H9 (cell line): Measurements from ENCODE around the gene JAKMIP1. TPM values are rescaled to one million over a fixed set of nuclear protein-coding genes. Genes with fewer than 3 reads are reported as not detected.

ENCODE experiments used
- DNase-seq: peaks from one replicate; pipeline ENCODE4 v3.0.0-alpha.2; 2017
- H2AFZ ChIP-seq: one replicate; pipeline ENCODE4 v1.6.1; 2013; ENCODE audit warnings: mild to moderate bottlenecking, low read length, control low read depth, moderate library complexity
- H2AK5ac ChIP-seq: 2 replicates; pipeline ENCODE4 v1.6.1; 2013; ENCODE audit warnings: low read length, control low read depth, mixed read lengths; ENCODE audit not compliant: insufficient read length
- H2BK120ac ChIP-seq: one replicate; pipeline ENCODE4 v1.6.1; 2013; ENCODE audit warnings: low read depth, mild to moderate bottlenecking, low read length, control low read depth, inconsistent platforms; ENCODE audit not compliant: poor library complexity, severe bottlenecking
- H2BK12ac ChIP-seq: 2 replicates; pipeline ENCODE4 v1.6.1; 2013; ENCODE audit warnings: low read length, control low read depth, mixed read lengths, low read depth; ENCODE audit not compliant: insufficient read length
- H2BK15ac ChIP-seq: 2 replicates; pipeline ENCODE4 v1.6.1; 2013; ENCODE audit warnings: low read depth, low read length, control low read depth
- H2BK20ac ChIP-seq: one replicate; pipeline ENCODE4 v1.6.1; 2013; ENCODE audit warnings: low read depth, mild to moderate bottlenecking, low read length, control low read depth, inconsistent platforms; ENCODE audit not compliant: poor library complexity, severe bottlenecking
- H2BK5ac ChIP-seq: 2 replicates; pipeline ENCODE4 v1.6.1; 2013; ENCODE audit warnings: low read length, control low read depth, mixed read lengths; ENCODE audit not compliant: insufficient read length
- H3K14ac ChIP-seq: 2 replicates; pipeline ENCODE4 v1.6.1; 2013; ENCODE audit warnings: low read length, control low read depth; ENCODE audit not compliant: insufficient read depth
- H3K18ac ChIP-seq: 2 replicates; pipeline ENCODE4 v1.6.1; 2013; ENCODE audit warnings: low read depth, mild to moderate bottlenecking, mixed read lengths, low read length, control low read depth; ENCODE audit not compliant: insufficient read length
- H3K23ac ChIP-seq: 2 replicates; pipeline ENCODE4 v1.6.1; 2013; ENCODE audit warnings: low read length, control low read depth, mixed read lengths, low read depth; ENCODE audit not compliant: insufficient read length
- H3K23me2 ChIP-seq: 2 replicates; pipeline ENCODE4 v1.6.1; 2013; ENCODE audit warnings: low read depth, mild to moderate bottlenecking, mixed read lengths, low read length, control low read depth; ENCODE audit not compliant: insufficient read length, poor library complexity, severe bottlenecking
- H3K27ac ChIP-seq: 2 replicates; pipeline ENCODE4 v1.5.1; 2013; ENCODE audit warnings: low read length, control low read depth, mixed read lengths, low read depth; ENCODE audit not compliant: insufficient read length
- H3K27me3 ChIP-seq: 2 replicates; pipeline ENCODE4 v1.6.1; 2013; ENCODE audit warnings: low read length, control low read depth, inconsistent platforms; ENCODE audit not compliant: insufficient read depth
- H3K4ac ChIP-seq: 2 replicates; pipeline ENCODE4 v1.6.1; 2013; ENCODE audit warnings: low read depth, mild to moderate bottlenecking, control low read depth, inconsistent platforms, low read length, moderate library complexity
- H3K4me1 ChIP-seq: 2 replicates; pipeline ENCODE4 v1.6.1; 2013; ENCODE audit warnings: low read length, control low read depth, inconsistent platforms; ENCODE audit not compliant: insufficient read depth
- H3K4me2 ChIP-seq: 2 replicates; pipeline ENCODE4 v1.6.1; 2013; ENCODE audit warnings: low read length, control low read depth, mixed read lengths; ENCODE audit not compliant: insufficient read length, insufficient read depth
- H3K56ac ChIP-seq: 2 replicates; pipeline ENCODE4 v1.6.1; 2013; ENCODE audit warnings: low read depth, mild to moderate bottlenecking, mixed read lengths, low read length, control low read depth; ENCODE audit not compliant: insufficient read length
- H3K79me1 ChIP-seq: 2 replicates; pipeline ENCODE4 v1.6.1; 2013; ENCODE audit warnings: low read depth, mild to moderate bottlenecking, moderate library complexity, low read length, control low read depth, inconsistent platforms; ENCODE audit not compliant: insufficient read depth, poor library complexity, severe bottlenecking
- H3K79me2 ChIP-seq: 2 replicates; pipeline ENCODE4 v1.6.1; 2013; ENCODE audit warnings: low read length, control low read depth, inconsistent platforms; ENCODE audit not compliant: insufficient read depth
- H3K9ac ChIP-seq: 2 replicates; pipeline ENCODE4 v1.6.1; 2013; ENCODE audit warnings: low read length, control low read depth, mixed read lengths; ENCODE audit not compliant: insufficient read length; ENCODE audit errors: extremely low read depth
- H3K9me3 ChIP-seq: one replicate; pipeline ENCODE4 v1.6.1; 2013; ENCODE audit warnings: low read depth, low read length, inconsistent platforms; ENCODE audit not compliant: control insufficient read depth
- H3T11ph ChIP-seq: one replicate; pipeline ENCODE4 v1.6.1; 2013; ENCODE audit warnings: mild to moderate bottlenecking, low read length, control low read depth, inconsistent platforms
- H4K20me1 ChIP-seq: one replicate; pipeline ENCODE4 v1.6.1; 2013; ENCODE audit not compliant: control insufficient read depth, insufficient read length, insufficient read depth
- H4K5ac ChIP-seq: 2 replicates; pipeline ENCODE4 v1.6.1; 2013; ENCODE audit warnings: low read depth, mild to moderate bottlenecking, mixed read lengths, low read length, control low read depth; ENCODE audit not compliant: insufficient read length
- H4K8ac ChIP-seq: replicated peaks from 2 replicates; pipeline ENCODE4 v1.6.1; 2013; ENCODE audit warnings: low read length, control low read depth, mixed read lengths, low read depth; ENCODE audit not compliant: insufficient read length
- H4K91ac ChIP-seq: 2 replicates; pipeline ENCODE4 v1.6.1; 2013; ENCODE audit warnings: low read depth, mild to moderate bottlenecking, moderate library complexity, mixed read lengths, low read length, control low read depth; ENCODE audit not compliant: insufficient read length
- H3K27ac Mint-ChIP-seq, 3 experiments: 2 replicates in 2 of 3; 3 replicates in 1 of 3; pipeline ENCODE4 v1.8.0; 2020 to 2021; ENCODE audit warnings: mixed read lengths in 3 of 3, mild to moderate bottlenecking in 1 of 3, moderate library complexity in 1 of 3
- H3K27me3 Mint-ChIP-seq: 2 replicates; pipeline ENCODE4 v1.8.0; 2021; ENCODE audit warnings: low read depth, mild to moderate bottlenecking, moderate library complexity, mixed read lengths
- H3K36me3 Mint-ChIP-seq, 3 experiments: 2 replicates in 2 of 3; 3 replicates in 1 of 3; pipeline ENCODE4 v1.8.0; 2020 to 2021; ENCODE audit warnings: low read depth in 3 of 3, mixed read lengths in 3 of 3; ENCODE audit not compliant: insufficient read depth in 1 of 3
- H3K4me1 Mint-ChIP-seq, 2 experiments: 2 replicates each; pipeline ENCODE4 v1.8.0; 2020; ENCODE audit warnings: mixed read lengths in 2 of 2
- H3K4me3 Mint-ChIP-seq, 2 experiments: 2 replicates in 1 of 2; 3 replicates in 1 of 2; pipeline ENCODE4 v1.8.0; 2020 to 2021; ENCODE audit warnings: mild to moderate bottlenecking in 2 of 2, mixed read lengths in 2 of 2, moderate library complexity in 1 of 2
- H3K9me3 Mint-ChIP-seq, 2 experiments: 2 replicates in 1 of 2; 3 replicates in 1 of 2; pipeline ENCODE4 v1.8.0; 2020; ENCODE audit warnings: mild to moderate bottlenecking in 2 of 2, mixed read lengths in 2 of 2, moderate library complexity in 1 of 2
- WGBS: extraction: QIAGEN DNeasy Blood & Tissue Kit; methylation state at CpG from one replicate; pipeline ENCODE4 v1.1.7; 2013; ENCODE audit warnings: missing lambda C conversion rate, low lambda C conversion rate, mixed read lengths; ENCODE audit not compliant: insufficient read length; ENCODE audit errors: extremely low coverage; 5-methylcytosine and 5-hydroxymethylcytosine counted together
- total RNA-seq: library from RNA; stranded (reverse); gene quantifications from 2 replicates; pipeline ENCODE4 v1.2.1, GENCODE V29; 2021
- TF ChIP-seq, protein P1 (sequence below): fragments of 200-600 bp; sonication (generic); conservative IDR thresholded peaks from 3 replicates; pipeline ENCODE4 v1.8.0; 2021; ENCODE audit warnings: antibody characterized with exemption, mild to moderate bottlenecking

Gene JAKMIP1
- total RNA-seq, 1 experiment from 2014 or later, result 1.5 TPM

DNA sequence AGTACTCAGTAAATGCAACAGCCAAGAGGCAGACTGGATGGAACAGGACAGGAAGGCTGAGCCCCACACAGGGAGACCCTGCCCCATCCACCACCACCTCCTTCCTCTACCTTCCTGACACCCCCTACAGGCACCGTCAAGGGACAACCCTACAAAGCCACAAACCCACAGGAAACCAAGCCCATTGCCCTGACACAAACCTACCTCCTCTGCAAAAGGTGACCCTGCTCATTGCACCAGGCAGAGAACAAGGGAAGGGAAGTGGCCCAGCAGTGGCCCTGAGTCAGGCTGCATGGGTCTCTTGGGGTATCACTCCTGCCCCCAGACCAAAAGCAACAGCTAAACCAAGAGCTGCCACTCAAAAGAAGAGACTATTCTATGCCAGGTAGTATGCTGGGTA is 21.0 kb downstream of the JAKMIP1 start:
- peaks cover 3 to 6% of the 10 kb centered on the region in 2 experiments; a peak in 2 of 4 replicates for H3K4me1 Mint-ChIP-seq
- DNase-seq, result no peak
- H3K36me3 Mint-ChIP-seq, result peaks cover 3 to 11% (median 10%) of the 10 kb centered on the region in 3 experiments; a peak in 3 of 7 replicates
- no peaks in the 10 kb centered on the region for H4K20me1 ChIP-seq
- no peak overlapping the region for H3K9ac ChIP-seq
- H4K5ac ChIP-seq, result no peak overlapping the region
- H2BK15ac ChIP-seq, result no peak overlapping the region
- no peaks in the 10 kb centered on the region for H3K27me3 ChIP-seq
- no peak overlapping the region for H3K23ac ChIP-seq
- no peaks in the 10 kb centered on the region for H3K4me1 ChIP-seq
- H3K9me3 ChIP-seq, result no peaks in the 10 kb centered on the region
- H3K4me3 Mint-ChIP-seq, result no peak overlapping the region
- H2BK120ac ChIP-seq, result no peak overlapping the region
- H3K79me2 ChIP-seq, result no peaks in the 10 kb centered on the region
- no peak overlapping the region for H3K27ac ChIP-seq
- H3K4ac ChIP-seq, result no peak overlapping the region
- no peak overlapping the region for H3K4me2 ChIP-seq
- H3K79me1 ChIP-seq, result no peaks in the 10 kb centered on the region
- no peak overlapping the region for H3T11ph ChIP-seq
- no peak overlapping the region for H4K91ac ChIP-seq
- H3K23me2 ChIP-seq, result no peaks in the 10 kb centered on the region
- no peak overlapping the region for H2BK20ac ChIP-seq
- no peak overlapping the region for H3K18ac ChIP-seq
- no peak overlapping the region; a peak in 1 of 7 replicates for H3K27ac Mint-ChIP-seq
- H4K8ac ChIP-seq, result no peak overlapping the region
- H2AFZ ChIP-seq, result no peak overlapping the region
- no CpG with 5 or more reads among the region's 1 CpG for WGBS
- H3K56ac ChIP-seq, result no peak overlapping the region
- H3K14ac ChIP-seq, result no peak overlapping the region; the same call in 1 of the 2 replicates
- no peak overlapping the region for H2BK12ac ChIP-seq
- TF ChIP-seq, protein P1, sequence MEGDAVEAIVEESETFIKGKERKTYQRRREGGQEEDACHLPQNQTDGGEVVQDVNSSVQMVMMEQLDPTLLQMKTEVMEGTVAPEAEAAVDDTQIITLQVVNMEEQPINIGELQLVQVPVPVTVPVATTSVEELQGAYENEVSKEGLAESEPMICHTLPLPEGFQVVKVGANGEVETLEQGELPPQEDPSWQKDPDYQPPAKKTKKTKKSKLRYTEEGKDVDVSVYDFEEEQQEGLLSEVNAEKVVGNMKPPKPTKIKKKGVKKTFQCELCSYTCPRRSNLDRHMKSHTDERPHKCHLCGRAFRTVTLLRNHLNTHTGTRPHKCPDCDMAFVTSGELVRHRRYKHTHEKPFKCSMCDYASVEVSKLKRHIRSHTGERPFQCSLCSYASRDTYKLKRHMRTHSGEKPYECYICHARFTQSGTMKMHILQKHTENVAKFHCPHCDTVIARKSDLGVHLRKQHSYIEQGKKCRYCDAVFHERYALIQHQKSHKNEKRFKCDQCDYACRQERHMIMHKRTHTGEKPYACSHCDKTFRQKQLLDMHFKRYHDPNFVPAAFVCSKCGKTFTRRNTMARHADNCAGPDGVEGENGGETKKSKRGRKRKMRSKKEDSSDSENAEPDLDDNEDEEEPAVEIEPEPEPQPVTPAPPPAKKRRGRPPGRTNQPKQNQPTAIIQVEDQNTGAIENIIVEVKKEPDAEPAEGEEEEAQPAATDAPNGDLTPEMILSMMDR, result no peak
- H3K27me3 Mint-ChIP-seq, result no peaks in the 10 kb centered on the region; the same call in none of the 2 replicates
- H2BK5ac ChIP-seq, result no peak overlapping the region
- H2AK5ac ChIP-seq, result no peak overlapping the region
- peaks cover 0 to 2% of the 10 kb centered on the region in 2 experiments; a peak in 3 of 5 replicates for H3K9me3 Mint-ChIP-seq
